ENCODE data around the gene SLC13A5.
"Not testable (repeated sequence)": the region's sequence is repeated elsewhere in the genome, so short reads cannot be mapped to it uniquely, and the experiment has no call there.

Gene SLC13A5

GRCh38 chr17:6713130-6713917 is at the start of gene SLC13A5:
Gene SLC13A5, minus strand, starts transcription at chr17:6713369. Its CDS starts 36 bp downstream, at chr17:6713333.
- peak; percentile 9 for DNase-seq

- DNase-seq, result no peak
Observed at GRCh38 chr17:6761779-6762178, 48.6 kb upstream of the SLC13A5 start.

- no peak for DNase-seq
Observed at GRCh38 chr17:6757747-6758146, 44.6 kb upstream of the SLC13A5 start.

- DNase-seq, result peak; percentile 8
Observed at GRCh38 chr17:6756425-6757031, 43.4 kb upstream of the SLC13A5 start.

GRCh38 chr17:6755731-6756184 is 42.6 kb upstream of the SLC13A5 start, which contains the start of gene XAF1:
Gene XAF1, plus strand, starts transcription at chr17:6756046. Its CDS starts 33 bp downstream, at chr17:6756079.
- DNase-seq, result peak; percentile 23

GRCh38 chr17:6755281-6755680 is 42.1 kb upstream of the SLC13A5 start:
- no peak for DNase-seq

- no peak for DNase-seq
Observed at GRCh38 chr17:6753546-6753945, 40.4 kb upstream of the SLC13A5 start.

GRCh38 chr17:6753006-6753445 is 39.9 kb upstream of the SLC13A5 start:
- DNase-seq, result peak; percentile 34

- DNase-seq, result no peak
Observed at GRCh38 chr17:6752068-6752909, 39.1 kb upstream of the SLC13A5 start.

GRCh38 chr17:6749519-6749918 is 36.4 kb upstream of the SLC13A5 start:
- DNase-seq, result no peak

GRCh38 chr17:6748617-6749016 is 35.4 kb upstream of the SLC13A5 start:
- no peak for DNase-seq

GRCh38 chr17:6746665-6747064 is 33.5 kb upstream of the SLC13A5 start:
- DNase-seq, result not testable (repeated sequence)

GRCh38 chr17:6729531-6729930 is 16.4 kb upstream of the SLC13A5 start:
- no peak for DNase-seq

GRCh38 chr17:6724009-6724408 is 10.8 kb upstream of the SLC13A5 start:
- DNase-seq, result no peak

- no peak for DNase-seq
Observed at GRCh38 chr17:6721744-6722143, 8.6 kb upstream of the SLC13A5 start.

- DNase-seq, result no peak
Observed at GRCh38 chr17:6716736-6717135, 3.6 kb upstream of the SLC13A5 start.

GRCh38 chr17:6714315-6714874 is 1.2 kb upstream of the SLC13A5 start:
- DNase-seq, result no peak

GRCh38 chr17:6713918-6714271 is 726 bp upstream of the SLC13A5 start:
- no peak for DNase-seq

- DNase-seq, result no peak
Observed at GRCh38 chr17:6712854-6713129, 377 bp downstream of the SLC13A5 start.

- no peak for DNase-seq
Observed at GRCh38 chr17:6712058-6712853, 913 bp downstream of the SLC13A5 start.

GRCh38 chr17:6711681-6712057 is 1.5 kb downstream of the SLC13A5 start:
- no peak for DNase-seq

GRCh38 chr17:6711081-6711674 is 2.0 kb downstream of the SLC13A5 start:
- DNase-seq, result no peak
